ENCODE results near the gene WWTR1. TPM values are rescaled to one million over a fixed set of nuclear protein-coding genes. Genes with fewer than 3 reads are reported as not detected.

WWTR1 gene
- total and polyA plus RNA-seq, 3 donors from 2014 or later = 19.4 to 47.0 (median 46.5) TPM

DNA sequence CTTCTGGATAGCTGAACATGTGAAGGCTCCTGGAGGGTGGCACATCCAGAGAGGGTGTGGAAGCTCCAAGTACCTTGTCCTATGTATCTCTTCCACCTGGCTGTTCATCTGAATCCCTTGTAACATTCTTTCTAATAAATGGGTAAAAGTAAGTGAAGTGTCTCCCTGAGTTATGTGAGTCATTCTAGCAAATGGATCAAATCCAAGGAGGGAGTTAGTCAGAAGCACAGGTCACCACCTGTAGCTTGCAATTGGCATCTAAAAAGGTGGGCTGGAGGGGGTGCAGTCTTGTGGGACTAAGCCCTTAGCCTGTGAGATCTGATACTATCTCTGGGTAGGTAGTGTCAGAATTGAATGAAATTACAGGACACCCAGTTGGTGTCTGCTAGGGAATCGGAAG, 71.0 kb downstream of the WWTR1 start:
- intact Hi-C loops (cut with DNase I; ENCODE audit: low total_unique reads) = no loop called here
- 80 to 92% methylated on average over 1 of the region's 1 CpG for WGBS, 2 donors
- no peak overlapping the region for H3K4me3 ChIP-seq
- H3K36me3 ChIP-seq (ENCODE audit: low read depth, missing control alignments) = no peaks in the 10 kb centered on the region
- DNase-seq = no peak
- no peaks in the 10 kb centered on the region for H3K27me3 ChIP-seq
- TF ChIP-seq, protein P1, sequence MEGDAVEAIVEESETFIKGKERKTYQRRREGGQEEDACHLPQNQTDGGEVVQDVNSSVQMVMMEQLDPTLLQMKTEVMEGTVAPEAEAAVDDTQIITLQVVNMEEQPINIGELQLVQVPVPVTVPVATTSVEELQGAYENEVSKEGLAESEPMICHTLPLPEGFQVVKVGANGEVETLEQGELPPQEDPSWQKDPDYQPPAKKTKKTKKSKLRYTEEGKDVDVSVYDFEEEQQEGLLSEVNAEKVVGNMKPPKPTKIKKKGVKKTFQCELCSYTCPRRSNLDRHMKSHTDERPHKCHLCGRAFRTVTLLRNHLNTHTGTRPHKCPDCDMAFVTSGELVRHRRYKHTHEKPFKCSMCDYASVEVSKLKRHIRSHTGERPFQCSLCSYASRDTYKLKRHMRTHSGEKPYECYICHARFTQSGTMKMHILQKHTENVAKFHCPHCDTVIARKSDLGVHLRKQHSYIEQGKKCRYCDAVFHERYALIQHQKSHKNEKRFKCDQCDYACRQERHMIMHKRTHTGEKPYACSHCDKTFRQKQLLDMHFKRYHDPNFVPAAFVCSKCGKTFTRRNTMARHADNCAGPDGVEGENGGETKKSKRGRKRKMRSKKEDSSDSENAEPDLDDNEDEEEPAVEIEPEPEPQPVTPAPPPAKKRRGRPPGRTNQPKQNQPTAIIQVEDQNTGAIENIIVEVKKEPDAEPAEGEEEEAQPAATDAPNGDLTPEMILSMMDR (IDR thresholded peaks at IDR 0.05) = no peak
- no peak for TF ChIP-seq POLR2A (IDR thresholded peaks at IDR 0.05)
- H3K4me1 ChIP-seq = peaks cover 4% of the 10 kb centered on the region
- no peak overlapping the region for H3K27ac ChIP-seq
- no peaks in the 10 kb centered on the region for H3K9me3 ChIP-seq

DNA sequence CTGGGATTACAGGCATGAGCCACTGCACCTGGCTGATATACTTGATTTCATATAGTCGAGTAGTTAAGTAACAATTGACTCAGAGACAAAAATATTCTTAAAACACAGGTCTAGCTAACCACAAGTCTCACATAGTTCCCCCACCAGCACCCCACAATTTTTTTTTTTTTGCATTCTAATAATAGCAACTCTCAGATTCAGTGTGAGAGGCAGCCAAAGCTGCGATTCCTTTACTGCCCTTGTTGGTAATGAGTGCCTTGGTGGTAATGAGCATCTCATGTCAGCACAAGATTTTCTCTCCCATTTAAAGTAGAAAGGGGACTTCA, 72.5 kb downstream of the WWTR1 start:
- peaks cover 4% of the 10 kb centered on the region for H3K4me1 ChIP-seq

DNA sequence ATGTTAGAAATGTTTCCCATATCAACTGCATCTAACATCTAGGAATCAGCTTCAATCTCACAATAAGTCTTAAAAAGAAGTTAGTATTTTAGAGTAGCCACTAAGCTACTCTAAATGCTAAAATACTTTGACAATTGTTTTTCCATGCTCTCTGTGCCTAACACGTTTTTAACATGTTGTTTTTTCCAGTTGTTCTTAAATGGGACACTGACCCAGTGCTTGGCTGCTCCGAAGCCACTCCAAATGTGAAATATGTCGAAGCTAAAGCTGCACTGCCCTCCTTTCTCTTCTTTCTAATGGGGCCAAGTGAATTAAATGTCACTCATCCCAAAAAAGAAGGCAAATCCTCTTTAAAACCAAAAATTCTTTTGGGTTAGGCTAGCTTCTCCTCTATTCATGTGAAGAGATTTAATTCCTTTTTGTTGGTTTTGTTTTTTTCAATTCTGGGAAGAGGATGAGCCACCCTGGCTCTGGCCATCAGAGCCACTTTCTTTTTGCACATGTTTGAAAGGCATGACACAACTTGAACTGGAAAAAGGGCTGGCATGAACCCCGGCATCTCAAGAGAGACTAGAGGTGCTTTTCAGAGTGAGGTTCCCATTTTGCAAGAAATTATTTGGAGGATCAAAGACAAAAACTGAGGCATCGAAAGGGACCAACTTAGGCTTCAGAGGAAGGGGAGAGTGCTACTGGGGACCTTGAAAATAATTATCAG, 73.7 kb downstream of the WWTR1 start:
- 58 to 62% methylated on average over 5 of the region's 5 CpGs for WGBS, 2 donors
- Histone ChIP-seq H3K9me3 (no peaks in the 10 kb centered on the region), H3K4me1 (peaks cover 5% of the 10 kb centered on the region), H3K27me3 (no peaks in the 10 kb centered on the region), H3K27ac (no peak overlapping the region), H3K36me3 (ENCODE audit: low read depth, missing control alignments) (no peaks in the 10 kb centered on the region), H3K4me3 (no peak overlapping the region)
- DNase-seq = no peak
- no peak for TF ChIP-seq POLR2A (IDR thresholded peaks at IDR 0.05)
- TF ChIP-seq, protein P1 (IDR thresholded peaks at IDR 0.05) = no peak
- intact Hi-C loops (cut with DNase I; ENCODE audit: low total_unique reads) = no loop called here

More for the DNA sequence above, 72.5 kb downstream of the WWTR1 start:
- Histone ChIP-seq H3K27me3 (no peaks in the 10 kb centered on the region), H3K4me3 (no peak overlapping the region), H3K9me3 (no peaks in the 10 kb centered on the region), H3K36me3 (ENCODE audit: low read depth, missing control alignments) (no peaks in the 10 kb centered on the region), H3K27ac (no peak overlapping the region)
- intact Hi-C loops (cut with DNase I; ENCODE audit: low total_unique reads) = no loop called here
- 60 to 75% methylated on average over 2 of the region's 2 CpGs for WGBS, 2 donors
- no peak for DNase-seq
- TF ChIP-seq, protein P1 (IDR thresholded peaks at IDR 0.05) = no peak
- no peak for TF ChIP-seq POLR2A (IDR thresholded peaks at IDR 0.05)

DNA sequence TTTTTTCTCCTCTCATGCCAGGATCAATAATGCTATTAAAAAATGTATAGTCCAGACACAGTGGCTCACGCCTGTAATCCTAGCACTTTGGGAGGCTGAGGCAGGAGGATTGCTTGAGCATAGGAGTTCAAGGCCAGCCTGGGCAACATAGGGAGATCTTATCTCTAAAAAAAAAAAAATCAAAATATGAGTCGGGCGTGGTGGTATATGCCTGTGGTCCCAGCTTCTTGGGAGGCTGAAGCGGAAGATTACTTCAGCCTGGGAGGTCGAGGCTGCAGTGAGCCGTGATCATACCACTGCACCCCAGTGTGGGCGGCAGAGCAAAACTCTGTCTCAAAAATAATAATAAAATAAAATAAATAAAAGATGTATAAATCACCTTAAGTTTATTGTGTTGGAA, 75.4 kb downstream of the WWTR1 start:
- no peaks in the 10 kb centered on the region for H3K36me3 ChIP-seq (ENCODE audit: low read depth, missing control alignments)

More for the DNA sequence above, 75.4 kb downstream of the WWTR1 start:
- Histone ChIP-seq H3K4me3 (no peak overlapping the region), H3K27ac (no peak overlapping the region), H3K4me1 (peaks cover 11% of the 10 kb centered on the region), H3K27me3 (no peaks in the 10 kb centered on the region), H3K9me3 (no peaks in the 10 kb centered on the region)
- intact Hi-C loops (cut with DNase I; ENCODE audit: low total_unique reads) = no loop called here
- TF ChIP-seq, protein P1 (IDR thresholded peaks at IDR 0.05) = no peak
- TF ChIP-seq POLR2A (IDR thresholded peaks at IDR 0.05) = no peak
- WGBS, 2 donors = 61 to 62% methylated on average over 7 of the region's 7 CpGs
- no peak for DNase-seq

Data from testis (tissue), 3 donors.